Gastrocnemius medialis (tissue), 4 donors: Measurements from ENCODE around the gene NLGN1. TPM values are rescaled to one million over a fixed set of nuclear protein-coding genes. Genes with fewer than 3 reads are reported as not detected.

Experiments
- ATAC-seq, 2 donors: fragments of 150-250 bp; one replicate each; pipeline ENCODE4 v1.9.1; 2016
- DNase-seq, 2 donors: peaks; one replicate each; pipeline ENCODE4 v3.0.0-alpha.2; 2019
- H3K27ac ChIP-seq, 4 donors: fragments of 200-600 bp; sonication (generic); 1 replicate in 1 of 4; 2 replicates in 3 of 4; pipeline ENCODE4 v1.5.1; 2016 to 2018; ENCODE audit warnings: mild to moderate bottlenecking in 2 of 4, moderate library complexity in 1 of 4
- H3K27me3 ChIP-seq, 3 donors: fragments of 200-600 bp; sonication (generic) in 2 of 3; 1 replicate in 1 of 3; 2 replicates in 2 of 3; pipeline versions ENCODE4 v1.5.1 to v1.6.0; 2016 to 2019; ENCODE audit warnings: mild to moderate bottlenecking in 1 of 3, moderate library complexity in 1 of 3
- H3K36me3 ChIP-seq, 2 donors: fragments of 200-600 bp; sonication (generic) in 1 of 2; one replicate each; pipeline ENCODE4 v1.5.1; 2017 to 2018
- H3K4me1 ChIP-seq, 2 donors: fragments of 200-600 bp; sonication (generic) in 1 of 2; one replicate each; pipeline ENCODE4 v1.5.1; 2016 to 2017; ENCODE audit warnings: mild to moderate bottlenecking in 2 of 2
- H3K4me3 ChIP-seq, 4 donors: fragments of 200-600 bp; sonication (generic) in 3 of 4; 1 replicate in 1 of 4; 2 replicates in 3 of 4; pipeline ENCODE4 v1.5.1; 2016 to 2019; ENCODE audit warnings: mild to moderate bottlenecking in 2 of 4
- H3K9me3 ChIP-seq, 3 donors: fragments of 200-600 bp; sonication (generic) in 2 of 3; 1 replicate in 1 of 3; 2 replicates in 2 of 3; pipeline ENCODE4 v1.5.1; 2016 to 2019
- CTCF ChIP-seq, 5 experiments: fragments of 450-650 bp in 3 of 5; fragments of 200-600 bp in 2 of 5; sonication (generic) in 2 of 5; IDR thresholded peaks in 4 of 5; conservative IDR thresholded peaks in 1 of 5; 1 replicate in 4 of 5; 2 replicates in 1 of 5; pipeline ENCODE4 v1.5.1; 2016 to 2019; ENCODE audit warnings: antibody characterized with exemption in 5 of 5, mild to moderate bottlenecking in 3 of 5, moderate library complexity in 3 of 5
- POLR2A ChIP-seq, 2 donors: fragments of 450-650 bp; IDR thresholded peaks; one replicate each; pipeline ENCODE4 v1.6.1; 2017; ENCODE audit warnings: antibody characterized with exemption in 2 of 2, mild to moderate bottlenecking in 2 of 2, moderate library complexity in 2 of 2
- in situ Hi-C, 4 donors: fragments of 200-750 bp; cut with MboI; loops; one replicate each; pipeline versions ENCODE4 v1.15.0 to v1.8.0; 2017; ENCODE audit warnings: low sequenced_read_pairs in 4 of 4
- intact Hi-C: fragments of 100-400 bp; cut with DNase I; formaldehyde crosslinking; loops from one replicate; pipeline ENCODE4 v1.15.1; 2023; ENCODE audit warnings: low total_unique reads
- total RNA-seq, 4 donors: library from RNA; depleted of rRNA; stranded (reverse); fragments of >200 nt; gene quantifications; one replicate each; pipeline versions ENCODE4 v1.1.0 to v1.2.3, GENCODE V29; 2016

NLGN1 gene
- total RNA-seq, 4 donors from 2014 or later, result 0.52 to 1.9 (median 1.1) TPM

- TF ChIP-seq CTCF (IDR thresholded peaks at IDR 0.05 in 4 of 5, conservative IDR thresholded peaks at IDR 0.05 in 1 of 5), result no peak
- TF ChIP-seq POLR2A (IDR thresholded peaks at IDR 0.05), result no peak
- H3K27ac ChIP-seq, result no peak overlapping the region
- H3K4me1 ChIP-seq, result no peaks in the 10 kb centered on the region
- H3K4me3 ChIP-seq, result no peak overlapping the region
- intact Hi-C loops, result no loop called here
- in situ Hi-C loops, result no loop called here
- DNase-seq (no peak), ATAC-seq (no peak)
- H3K36me3 ChIP-seq, result no peaks in the 10 kb centered on the region
- no peaks in the 10 kb centered on the region for H3K9me3 ChIP-seq
- H3K27me3 ChIP-seq, result no peaks in the 10 kb centered on the region
Observed at GRCh38 chr3:174147798-174148197, 750.3 kb downstream of the NLGN1 start.

GRCh38 chr3:174153871-174154270 lies 756.3 kb downstream of the NLGN1 start:
- no peaks in the 10 kb centered on the region for H3K9me3 ChIP-seq
- no peak overlapping the region for H3K4me3 ChIP-seq
- H3K27ac ChIP-seq, result no peak overlapping the region
- DNase-seq (no peak), ATAC-seq (no peak)
- TF ChIP-seq CTCF (IDR thresholded peaks at IDR 0.05 in 4 of 5, conservative IDR thresholded peaks at IDR 0.05 in 1 of 5), result no peak
- TF ChIP-seq POLR2A (IDR thresholded peaks at IDR 0.05), result no peak
- intact Hi-C loops, result no loop called here
- H3K36me3 ChIP-seq, result no peaks in the 10 kb centered on the region
- no peaks in the 10 kb centered on the region for H3K4me1 ChIP-seq
- no peaks in the 10 kb centered on the region for H3K27me3 ChIP-seq
- in situ Hi-C loops, result no loop called here

- Histone ChIP-seq H3K9me3 (no peaks in the 10 kb centered on the region), H3K4me3 (no peak overlapping the region), H3K36me3 (no peaks in the 10 kb centered on the region), H3K27ac (no peak overlapping the region), H3K27me3 (no peaks in the 10 kb centered on the region), H3K4me1 (no peaks in the 10 kb centered on the region)
- DNase-seq, result no peak
- intact Hi-C loops, result no loop called here
- ATAC-seq, result no peak
- in situ Hi-C loops, result no loop called here
- TF ChIP-seq CTCF (IDR thresholded peaks at IDR 0.05 in 4 of 5, conservative IDR thresholded peaks at IDR 0.05 in 1 of 5), result no peak
- TF ChIP-seq POLR2A (IDR thresholded peaks at IDR 0.05), result no peak
Observed at GRCh38 chr3:174156200-174156599, 758.7 kb downstream of the NLGN1 start.

GRCh38 chr3:174158674-174159073 lies 761.1 kb downstream of the NLGN1 start:
- no peak overlapping the region for H3K4me3 ChIP-seq
- in situ Hi-C loops (no loop called here), intact Hi-C loops (no loop called here)
- H3K36me3 ChIP-seq, result no peaks in the 10 kb centered on the region
- no peak for ATAC-seq
- TF ChIP-seq POLR2A (IDR thresholded peaks at IDR 0.05) (no peak), CTCF (IDR thresholded peaks at IDR 0.05 in 4 of 5, conservative IDR thresholded peaks at IDR 0.05 in 1 of 5) (no peak)
- no peaks in the 10 kb centered on the region for H3K4me1 ChIP-seq
- H3K9me3 ChIP-seq, result no peaks in the 10 kb centered on the region
- H3K27me3 ChIP-seq, result no peaks in the 10 kb centered on the region
- H3K27ac ChIP-seq, result no peak overlapping the region
- no peak for DNase-seq

- Histone ChIP-seq H3K9me3 (no peaks in the 10 kb centered on the region), H3K4me3 (no peak overlapping the region), H3K27me3 (no peaks in the 10 kb centered on the region), H3K27ac (no peak overlapping the region), H3K4me1 (no peaks in the 10 kb centered on the region), H3K36me3 (no peaks in the 10 kb centered on the region)
- TF ChIP-seq POLR2A (IDR thresholded peaks at IDR 0.05), result no peak
- TF ChIP-seq CTCF (IDR thresholded peaks at IDR 0.05 in 4 of 5, conservative IDR thresholded peaks at IDR 0.05 in 1 of 5), result no peak
- in situ Hi-C loops (no loop called here), intact Hi-C loops (no loop called here)
- DNase-seq (no peak), ATAC-seq (no peak)
Observed at GRCh38 chr3:174159604-174160003, 762.1 kb downstream of the NLGN1 start.
